ENCODE results near the gene ARFGAP1.

The ARFGAP1 gene

DNA sequence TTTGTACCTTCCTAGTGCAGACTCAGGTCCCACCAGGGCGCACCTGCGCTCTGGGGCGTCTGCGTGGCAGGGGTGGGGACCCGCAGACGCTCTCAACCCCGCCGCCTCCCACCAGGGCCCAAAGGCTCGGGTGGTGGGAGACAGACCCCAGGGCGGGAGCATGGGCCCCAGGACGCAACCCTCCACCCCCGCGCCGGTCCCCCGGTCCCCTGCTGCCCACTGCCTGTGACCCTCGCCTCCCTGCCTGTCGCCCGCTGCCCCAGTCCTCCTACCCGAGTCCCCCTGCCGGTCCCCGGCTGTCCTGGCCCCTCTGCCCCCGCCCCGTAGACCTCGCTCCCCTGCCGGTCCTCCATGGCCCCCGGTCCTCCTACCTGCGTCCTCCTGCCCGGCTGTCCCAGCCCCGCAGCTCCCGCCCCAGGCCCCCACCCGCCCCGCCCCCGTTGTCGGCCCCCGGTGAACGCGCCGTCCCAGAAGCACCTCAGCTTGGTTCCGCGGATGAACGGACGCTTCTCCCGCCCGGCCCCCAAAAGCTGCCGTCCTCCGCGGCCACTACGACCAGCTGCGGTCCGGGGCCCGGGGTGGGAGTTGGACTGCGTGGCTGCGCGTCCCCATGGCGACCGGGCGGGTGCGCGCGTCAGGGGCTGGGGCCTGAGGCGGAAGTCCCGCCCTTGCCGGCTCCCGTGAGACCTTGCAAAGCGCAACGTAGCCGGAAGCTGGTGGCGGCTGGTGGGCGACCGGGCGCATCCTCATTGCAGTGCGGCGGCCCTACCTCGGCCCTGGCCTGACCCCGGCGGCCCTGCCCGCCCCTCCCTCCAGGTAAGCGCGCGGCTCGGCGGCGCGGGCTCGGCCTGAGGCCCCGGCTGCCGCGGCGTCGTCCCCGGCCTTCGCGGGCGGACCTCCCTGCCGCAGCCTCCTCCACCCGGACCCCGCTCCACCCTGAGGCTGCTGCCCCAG is at the start of gene ARFGAP1:
Gene ARFGAP1, plus strand, starts transcription at position 709 of the 954 bp plus-strand sequence. CDS start 2,768 bp downstream, outside the sequence.
- peak; percentile 83 for DNase-seq

GRCh38 chr20:63223121-63223825 is 49.3 kb upstream of the ARFGAP1 start:
- peak; percentile 42 for DNase-seq

- DNase-seq, result no peak
Measured at GRCh38 chr20:63223826-63224207, 48.8 kb upstream of the ARFGAP1 start.

- DNase-seq, result no peak
Measured at GRCh38 chr20:63224412-63225081, 48.1 kb upstream of the ARFGAP1 start.

DNA sequence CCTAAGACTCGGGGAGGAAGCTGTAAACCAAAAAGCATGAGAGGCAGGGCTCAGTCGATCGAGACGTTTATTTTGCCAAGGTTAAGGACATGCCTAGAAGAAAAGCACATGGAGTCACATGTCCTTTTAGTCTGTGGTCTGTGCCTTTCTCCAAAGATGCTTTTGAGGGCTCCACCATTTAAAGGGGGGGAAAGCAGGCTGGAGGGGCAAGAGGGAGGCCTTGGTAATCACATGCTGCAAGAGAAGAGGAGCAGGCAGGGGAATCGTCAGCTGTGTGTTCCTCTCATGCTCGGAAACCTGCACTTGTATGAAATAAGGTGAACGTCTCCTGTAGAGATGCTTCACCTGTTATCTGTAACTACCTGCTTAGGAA is 47.5 kb upstream of the ARFGAP1 start:
- DNase-seq, result no peak

DNA sequence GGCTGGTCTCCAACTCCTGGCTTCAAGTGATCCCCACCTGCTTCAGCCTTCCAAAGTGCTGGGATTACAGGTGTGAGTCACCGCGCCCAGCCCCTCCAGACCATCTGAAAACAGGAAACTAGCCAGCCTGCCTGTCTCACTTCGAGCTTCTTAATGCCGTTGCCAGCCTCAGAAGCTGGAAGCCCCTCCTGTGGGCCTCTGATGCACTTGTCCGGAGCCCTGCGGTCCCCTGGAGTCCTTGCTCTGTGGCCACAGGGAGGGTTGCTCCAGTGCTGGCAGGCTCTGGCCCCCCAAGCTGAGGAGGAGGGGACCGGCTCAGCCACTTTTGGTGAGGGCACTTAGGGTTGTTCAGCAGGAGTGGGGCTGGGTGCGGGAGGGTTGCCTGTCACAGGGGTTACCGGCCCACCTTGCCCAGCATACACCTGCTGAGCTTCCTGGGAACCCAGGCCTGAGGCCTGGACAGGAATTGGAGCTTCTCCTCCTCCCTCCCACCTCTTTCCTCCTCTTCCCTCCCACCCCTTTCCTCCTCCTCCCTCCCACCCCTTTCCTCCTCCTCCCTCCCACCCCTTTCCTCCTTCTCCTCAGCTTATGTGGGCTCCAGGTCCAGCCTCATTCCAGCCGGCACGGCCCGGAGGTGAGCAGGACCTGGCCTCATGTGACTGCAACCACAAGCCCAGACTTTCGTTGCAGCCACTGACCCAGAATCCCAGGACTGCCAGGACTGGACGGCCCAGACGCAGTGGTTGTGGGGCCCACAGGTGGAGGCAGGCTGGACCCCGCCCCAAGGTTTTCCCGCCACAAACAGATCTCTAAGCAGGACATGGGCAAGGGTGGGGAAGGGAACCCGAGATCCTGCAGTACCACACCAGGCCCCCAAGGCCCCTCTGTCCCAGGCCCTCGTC is 46.3 kb upstream of the ARFGAP1 start:
- DNase-seq, result no peak

DNA sequence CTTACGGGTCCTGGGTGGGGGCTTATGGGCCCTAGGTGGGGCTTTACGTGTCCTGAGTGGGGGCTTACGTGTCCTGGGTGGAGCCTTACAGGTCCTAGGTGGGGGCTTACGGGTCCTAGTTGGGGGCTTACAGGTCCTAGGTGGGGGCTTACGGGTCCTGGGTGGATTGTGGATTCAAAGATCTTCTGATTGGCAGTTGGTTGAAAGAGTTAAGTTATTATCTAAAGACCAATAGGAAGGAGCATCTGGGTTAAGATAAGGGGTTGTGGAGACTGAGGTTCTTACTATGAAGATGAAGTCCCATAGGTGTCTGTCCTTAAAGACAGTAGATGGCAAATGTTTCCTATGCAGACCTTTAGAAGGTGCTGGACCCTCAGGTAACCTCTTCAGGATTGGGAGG is 45.4 kb upstream of the ARFGAP1 start:
- DNase-seq, result no peak

DNA sequence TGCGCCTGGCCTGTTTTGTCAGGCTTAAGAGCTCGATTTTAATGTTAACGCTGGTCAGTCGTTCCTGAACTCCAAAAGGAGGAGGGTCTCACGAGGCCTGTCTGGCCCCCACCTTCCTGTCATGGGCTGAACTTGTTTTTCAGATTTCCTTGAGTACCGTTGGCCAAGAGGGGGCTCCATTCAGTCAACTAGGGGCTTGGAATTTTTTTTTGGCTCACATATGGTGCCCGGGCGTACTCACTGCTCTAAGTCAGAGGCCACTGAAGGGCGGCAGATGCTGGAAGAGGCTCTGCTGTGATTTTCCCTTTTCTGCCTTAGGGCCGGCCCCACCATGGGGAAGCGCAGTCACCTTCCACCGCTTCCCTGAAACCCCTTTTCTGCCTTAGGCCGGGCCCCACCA is 43.8 kb upstream of the ARFGAP1 start:
- no peak for DNase-seq

DNA sequence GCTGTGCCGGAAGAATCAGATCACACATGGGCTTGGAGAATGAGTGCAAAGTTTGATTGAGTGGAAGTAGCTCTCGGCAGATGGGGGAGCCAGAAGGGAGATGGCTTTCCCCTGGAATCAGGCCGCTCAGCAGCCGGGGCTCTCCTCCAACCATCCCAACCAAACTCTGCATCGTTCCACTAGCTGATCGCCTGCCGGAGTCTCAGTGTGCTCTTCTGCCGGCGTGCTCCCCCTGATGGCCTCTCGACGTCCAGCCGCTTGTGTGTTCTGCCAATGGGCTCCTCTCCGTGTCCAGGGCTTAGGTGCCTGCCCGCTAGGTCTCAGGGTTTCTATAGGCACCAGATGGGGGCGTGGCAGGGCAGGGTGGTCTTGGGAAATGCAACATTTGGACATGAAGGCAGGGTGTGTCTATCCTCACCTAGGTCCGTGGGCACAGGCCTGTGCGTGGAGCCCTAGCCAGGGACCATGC is 41.8 kb upstream of the ARFGAP1 start:
- DNase-seq, result no peak

DNA sequence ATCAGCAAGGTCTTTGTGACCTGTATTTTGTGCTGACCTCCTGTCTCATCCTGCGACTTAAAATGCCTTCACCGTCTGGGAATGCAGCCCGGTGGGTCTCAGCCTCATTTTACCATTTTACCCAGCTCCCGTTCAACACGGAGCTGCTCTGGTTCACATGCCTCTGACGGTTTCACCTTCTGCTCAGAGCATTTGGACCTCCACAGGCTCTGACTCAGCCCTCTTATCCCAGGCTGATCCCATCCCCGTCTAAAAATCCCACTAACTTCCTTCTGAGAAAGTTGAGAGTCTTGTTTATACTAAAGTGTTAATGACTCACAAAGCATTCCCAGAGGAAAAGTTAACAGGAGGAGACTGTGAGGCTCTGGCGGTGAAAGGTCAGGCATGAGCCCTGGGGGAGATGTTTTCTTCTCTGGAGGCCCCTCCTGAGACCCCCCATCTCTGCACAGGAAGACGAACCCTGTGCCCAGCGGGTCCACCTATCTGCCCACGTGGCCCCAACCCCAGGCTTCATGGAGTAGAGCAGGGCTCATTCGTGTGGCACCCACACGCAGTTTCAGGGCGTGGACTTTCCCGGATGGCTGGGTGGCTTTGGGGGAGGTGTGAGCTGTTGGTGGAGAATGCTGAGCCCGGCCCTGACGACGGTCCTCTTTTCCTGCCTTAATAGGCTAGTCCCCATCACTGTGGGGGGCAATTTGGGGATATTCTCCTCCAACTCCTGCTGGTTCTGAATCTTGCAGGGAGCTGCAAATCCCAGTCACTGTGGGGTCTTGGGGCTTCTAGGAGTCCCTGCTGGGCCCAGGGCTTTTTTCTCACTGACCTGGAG is 40.2 kb upstream of the ARFGAP1 start:
- DNase-seq, result no peak

DNA sequence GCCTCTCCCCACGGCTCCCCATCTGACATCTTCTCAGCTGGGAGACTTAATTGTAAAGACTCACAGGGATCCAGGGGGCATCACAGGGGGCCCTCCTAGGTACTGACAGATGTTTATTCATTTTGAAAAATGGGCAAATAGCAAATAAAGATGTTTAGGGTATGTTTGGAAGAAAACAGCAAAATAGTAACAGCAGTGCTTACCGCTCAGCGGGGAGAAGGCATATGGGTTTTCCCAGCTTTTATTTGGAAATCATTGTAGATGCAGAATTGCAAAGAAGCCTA is 39.6 kb upstream of the ARFGAP1 start:
- no peak for DNase-seq

- no peak for DNase-seq
Measured at GRCh38 chr20:63233924-63234323, 38.7 kb upstream of the ARFGAP1 start.

- peak; percentile 2 for DNase-seq
Measured at GRCh38 chr20:63234693-63235398, 37.8 kb upstream of the ARFGAP1 start.

- DNase-seq, result no peak
Measured at GRCh38 chr20:63235399-63235983, 37.1 kb upstream of the ARFGAP1 start, which contains the start of gene BIRC7. Gene BIRC7, plus strand, starts transcription at chr20:63235905. Its CDS starts 192 bp downstream, at chr20:63236097.

- no peak for DNase-seq
Measured at GRCh38 chr20:63236116-63236837, 36.3 kb upstream of the ARFGAP1 start.

GRCh38 chr20:63238031-63238430 is 34.6 kb upstream of the ARFGAP1 start:
- DNase-seq, result no peak

GRCh38 chr20:63238514-63239125 is 34.0 kb upstream of the ARFGAP1 start:
- no peak for DNase-seq

- DNase-seq, result no peak
Measured at GRCh38 chr20:63239431-63239830, 33.2 kb upstream of the ARFGAP1 start.

- no peak for DNase-seq
Measured at GRCh38 chr20:63240004-63240403, 32.6 kb upstream of the ARFGAP1 start.
